ENCODE data around the gene TMEM51. TPM values are rescaled to one million over a fixed set of nuclear protein-coding genes. Genes with fewer than 3 reads are reported as not detected.

The TMEM51 gene
- total RNA-seq, 1 experiment from 2014 or later: 47.6 TPM

- Mint-ChIP-seq H3K4me3 (ENCODE audit: low read depth, unreplicated experiment) (no peak overlapping the region), H3K4me1 (ENCODE audit: low read depth, unreplicated experiment) (peaks cover 87% of the 10 kb centered on the region)
- no TSS peak for BruUV-seq (replicated peaks)
These were observed 22.6 kb downstream of the TMEM51 start for GRCh38 chr1:15176120-15176519.

GRCh38 chr1:15176898-15177665, 23.5 kb downstream of the TMEM51 start:
- H3K4me1 Mint-ChIP-seq (ENCODE audit: low read depth, unreplicated experiment): peaks cover 82% of the 10 kb centered on the region

More at GRCh38 chr1:15176120-15176519, 22.6 kb downstream of the TMEM51 start:
- CTCF ChIA-PET: no interaction called here
- no peaks in the 10 kb centered on the region for H3K27me3 Mint-ChIP-seq (ENCODE audit: unreplicated experiment)
- H3K27ac Mint-ChIP-seq (ENCODE audit: unreplicated experiment): no peak overlapping the region
- no peak for TF ChIP-seq CTCF (IDR thresholded peaks at IDR 0.05; ENCODE audit: unreplicated experiment)
- DNase-seq: no peak
- intact Hi-C loops (cut with micrococcal nuclease; ENCODE audit: unreplicated experiment): no loop called here
- H3K9me3 Mint-ChIP-seq (ENCODE audit: low read depth, unreplicated experiment): no peaks in the 10 kb centered on the region
- peaks cover 44% of the 10 kb centered on the region for H3K36me3 Mint-ChIP-seq (ENCODE audit: insufficient read depth, unreplicated experiment)

GRCh38 chr1:15177710-15178166, 24.2 kb downstream of the TMEM51 start:
- intact Hi-C loops (cut with micrococcal nuclease; ENCODE audit: unreplicated experiment): loop anchor here (2.0 kb wide), 2 partner anchors 23 to 25 kb away; partner anchors contain the start of gene TMEM51
- CTCF ChIA-PET: interaction anchor here (3.8 kb wide), 1 partner anchor 23 kb away, joined by 14 read pairs; no protein-coding TSS in a partner anchor
- Mint-ChIP-seq H3K36me3 (ENCODE audit: insufficient read depth, unreplicated experiment) (peaks cover 40% of the 10 kb centered on the region), H3K27me3 (ENCODE audit: unreplicated experiment) (no peaks in the 10 kb centered on the region), H3K4me1 (ENCODE audit: low read depth, unreplicated experiment) (peaks cover 75% of the 10 kb centered on the region), H3K27ac (ENCODE audit: unreplicated experiment) (no peak overlapping the region), H3K9me3 (ENCODE audit: low read depth, unreplicated experiment) (no peaks in the 10 kb centered on the region), H3K4me3 (ENCODE audit: low read depth, unreplicated experiment) (peak overlapping the region; percentile 17)
- TF ChIP-seq CTCF (IDR thresholded peaks at IDR 0.05; ENCODE audit: unreplicated experiment): no peak
- BruUV-seq (replicated peaks): no TSS peak
- no peak for DNase-seq

More at GRCh38 chr1:15176898-15177665, 23.5 kb downstream of the TMEM51 start:
- BruUV-seq (replicated peaks): no TSS peak
- Mint-ChIP-seq H3K4me3 (ENCODE audit: low read depth, unreplicated experiment) (no peak overlapping the region), H3K27me3 (ENCODE audit: unreplicated experiment) (no peaks in the 10 kb centered on the region), H3K36me3 (ENCODE audit: insufficient read depth, unreplicated experiment) (peaks cover 41% of the 10 kb centered on the region), H3K27ac (ENCODE audit: unreplicated experiment) (peak overlapping the region; percentile 82), H3K9me3 (ENCODE audit: low read depth, unreplicated experiment) (no peaks in the 10 kb centered on the region)
- no peak for TF ChIP-seq CTCF (IDR thresholded peaks at IDR 0.05; ENCODE audit: unreplicated experiment)
- intact Hi-C loops (cut with micrococcal nuclease; ENCODE audit: unreplicated experiment): no loop called here
- no peak for DNase-seq
- CTCF ChIA-PET: no interaction called here

- Mint-ChIP-seq H3K27ac (ENCODE audit: unreplicated experiment) (peak overlapping the region; percentile 89), H3K9me3 (ENCODE audit: low read depth, unreplicated experiment) (no peaks in the 10 kb centered on the region), H3K36me3 (ENCODE audit: insufficient read depth, unreplicated experiment) (peaks cover 40% of the 10 kb centered on the region), H3K4me1 (ENCODE audit: low read depth, unreplicated experiment) (peaks cover 71% of the 10 kb centered on the region), H3K27me3 (ENCODE audit: unreplicated experiment) (no peaks in the 10 kb centered on the region), H3K4me3 (ENCODE audit: low read depth, unreplicated experiment) (peak overlapping the region; percentile 39)
- no peak for TF ChIP-seq CTCF (IDR thresholded peaks at IDR 0.05; ENCODE audit: unreplicated experiment)
- CTCF ChIA-PET: interaction anchor here (0.5 to 3.8 kb wide), 7 partner anchors 10 to 103 kb away, joined by 3 to 14 read pairs (median 5); no protein-coding TSS in a partner anchor
- no TSS peak for BruUV-seq (replicated peaks)
- intact Hi-C loops (cut with micrococcal nuclease; ENCODE audit: unreplicated experiment): loop anchor here (2.0 kb wide), 2 partner anchors 22 to 26 kb away; partner anchors contain the start of gene TMEM51
- DNase-seq: peak; percentile 43
These were observed 25.3 kb downstream of the TMEM51 start for GRCh38 chr1:15178571-15179484.

Measured in Calu3 (cell line).